ENCODE data around the gene VIP. TPM values are rescaled to one million over a fixed set of nuclear protein-coding genes. Genes with fewer than 3 reads are reported as not detected.

The VIP gene
- total RNA-seq, 1 donor from 2014 or later: not detected

DNA sequence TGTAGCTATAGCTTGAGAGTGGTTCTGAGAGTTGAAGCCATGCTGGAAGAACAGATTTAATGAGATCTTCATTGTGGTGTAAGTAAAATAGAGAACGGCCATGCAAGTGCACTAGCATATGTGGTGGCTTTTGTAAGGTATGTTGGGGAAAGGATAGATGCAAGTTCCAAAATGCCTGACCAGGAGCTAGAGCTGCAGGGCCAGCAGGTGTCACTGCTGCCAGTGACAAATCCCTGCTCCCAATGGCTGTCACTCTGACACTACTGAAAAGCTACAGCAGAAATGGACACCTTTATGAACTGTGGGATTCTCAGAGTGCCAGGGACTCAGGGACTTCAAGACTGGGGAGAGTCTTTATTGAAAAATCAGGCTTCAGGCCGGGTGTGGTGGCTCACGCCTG is 23.1 kb upstream of the VIP start:
- Histone ChIP-seq H3K4me1 (ENCODE audit: control insufficient read depth in 3 of 3, insufficient read depth in 3 of 3, low read length in 3 of 3) (no peaks in the 10 kb centered on the region), H3K9ac (ENCODE audit: low read depth in 1 of 3, low read length in 3 of 3) (no peak overlapping the region), H3K36me3 (ENCODE audit: control insufficient read depth in 3 of 3, insufficient read depth in 3 of 3, low read length in 3 of 3) (no peaks in the 10 kb centered on the region), H3K4me3 (ENCODE audit: low read length in 3 of 3) (no peak overlapping the region), H3K27me3 (ENCODE audit: control insufficient read depth in 3 of 3, insufficient read depth in 3 of 3, low read length in 3 of 3) (no peaks in the 10 kb centered on the region), H3K9me3 (ENCODE audit: control insufficient read depth in 3 of 3, low read length in 3 of 3) (peaks cover 0 to 2% (median 0%) of the 10 kb centered on the region in 3 donors), H3K27ac (ENCODE audit: low read depth, low read length) (no peak overlapping the region)

DNA sequence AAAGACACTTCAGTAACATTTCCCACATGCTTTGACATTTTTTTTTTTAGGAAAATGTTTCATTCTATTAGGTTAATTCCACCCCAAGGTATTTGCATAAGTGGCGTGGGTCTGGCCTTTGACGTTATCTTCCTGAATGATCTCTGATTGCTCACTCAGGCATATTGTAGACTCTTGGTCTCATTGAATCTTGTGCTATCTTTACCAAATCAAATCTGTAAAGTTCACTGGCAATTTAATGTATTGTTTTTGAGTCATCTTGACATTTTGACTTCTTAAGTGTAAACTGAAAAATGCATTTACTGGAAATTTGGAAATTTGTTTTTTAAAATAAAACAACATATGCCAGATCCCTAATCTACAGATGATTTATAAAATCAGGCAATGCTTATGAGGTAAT is 16.0 kb upstream of the VIP start:
- no peaks in the 10 kb centered on the region for H3K9me3 ChIP-seq (ENCODE audit: control insufficient read depth in 3 of 3, low read length in 3 of 3)
- no peak overlapping the region for H3K9ac ChIP-seq (ENCODE audit: low read depth in 1 of 3, low read length in 3 of 3)
- no peaks in the 10 kb centered on the region for H3K27me3 ChIP-seq (ENCODE audit: control insufficient read depth in 3 of 3, insufficient read depth in 3 of 3, low read length in 3 of 3)
- no peak overlapping the region for H3K4me3 ChIP-seq (ENCODE audit: low read length in 3 of 3)
- no peak overlapping the region for H3K27ac ChIP-seq (ENCODE audit: low read depth, low read length)
- H3K4me1 ChIP-seq (ENCODE audit: control insufficient read depth in 3 of 3, insufficient read depth in 3 of 3, low read length in 3 of 3): no peaks in the 10 kb centered on the region
- H3K36me3 ChIP-seq (ENCODE audit: control insufficient read depth in 3 of 3, insufficient read depth in 3 of 3, low read length in 3 of 3): no peaks in the 10 kb centered on the region

DNA sequence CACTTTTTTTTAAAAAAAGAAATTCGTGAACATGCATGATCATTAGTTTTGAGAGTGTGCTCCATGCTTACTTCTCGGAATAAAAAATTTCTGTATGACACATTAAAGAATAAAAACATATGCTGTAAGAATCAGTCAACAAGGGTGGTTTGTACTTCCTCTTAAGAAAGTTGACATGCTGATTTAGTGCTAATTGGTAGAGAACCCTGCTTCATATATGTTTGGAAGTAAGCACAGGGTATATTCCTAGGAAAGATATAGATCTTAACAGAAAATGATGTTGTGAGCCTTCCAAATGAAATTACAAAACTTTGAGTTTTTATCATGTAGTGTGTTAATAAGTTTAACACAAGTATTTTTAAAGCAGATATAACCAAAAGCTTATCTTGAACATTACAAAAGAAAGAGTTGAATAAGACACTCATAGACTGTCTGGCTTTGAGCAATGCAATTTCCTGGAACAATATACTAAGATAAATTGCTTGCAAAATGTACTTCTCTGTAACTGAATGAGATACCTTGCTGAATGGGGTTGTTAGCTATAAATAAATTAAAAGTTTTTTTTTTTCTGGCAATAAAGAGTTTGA is 13.8 kb upstream of the VIP start:
- Histone ChIP-seq H3K36me3 (ENCODE audit: control insufficient read depth in 3 of 3, insufficient read depth in 3 of 3, low read length in 3 of 3) (no peaks in the 10 kb centered on the region), H3K27ac (ENCODE audit: low read depth, low read length) (no peak overlapping the region), H3K9ac (ENCODE audit: low read depth in 1 of 3, low read length in 3 of 3) (no peak overlapping the region), H3K4me1 (ENCODE audit: control insufficient read depth in 3 of 3, insufficient read depth in 3 of 3, low read length in 3 of 3) (no peaks in the 10 kb centered on the region), H3K4me3 (ENCODE audit: low read length in 3 of 3) (no peak overlapping the region), H3K9me3 (ENCODE audit: control insufficient read depth in 3 of 3, low read length in 3 of 3) (no peaks in the 10 kb centered on the region), H3K27me3 (ENCODE audit: control insufficient read depth in 3 of 3, insufficient read depth in 3 of 3, low read length in 3 of 3) (no peaks in the 10 kb centered on the region)

DNA sequence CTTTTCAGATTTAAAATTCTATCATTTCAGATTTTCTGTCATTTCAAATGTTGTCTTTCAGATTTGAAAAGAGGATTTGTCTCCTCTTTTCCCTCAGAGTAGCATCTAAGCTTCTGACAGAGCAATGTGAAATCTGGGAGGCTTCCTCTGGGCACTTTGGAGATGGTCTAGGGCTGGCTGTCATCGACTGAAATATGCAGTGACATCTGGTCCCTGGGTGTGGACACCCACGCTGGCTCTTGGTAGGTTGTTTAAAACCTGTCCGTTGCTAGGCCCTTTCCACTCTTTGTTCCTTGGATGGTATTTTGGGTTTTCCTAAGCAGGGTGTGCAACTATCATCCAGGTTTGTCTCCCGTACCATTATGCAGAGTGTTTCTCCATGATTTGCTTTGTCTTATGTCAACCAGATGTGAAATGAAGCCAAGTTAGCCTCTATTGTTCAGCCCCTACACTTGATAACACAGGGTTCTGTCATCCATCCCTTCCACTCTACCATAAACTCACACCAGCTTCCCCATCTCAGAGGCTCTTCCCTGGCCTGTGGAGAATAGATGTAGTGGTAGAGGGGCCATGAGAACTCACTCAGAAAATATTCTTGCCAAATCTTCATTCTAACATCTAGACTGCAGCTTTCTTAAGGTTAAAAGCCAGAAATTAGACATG is 5.0 kb upstream of the VIP start:
- Histone ChIP-seq H3K36me3 (ENCODE audit: control insufficient read depth in 3 of 3, insufficient read depth in 3 of 3, low read length in 3 of 3) (no peaks in the 10 kb centered on the region), H3K4me3 (ENCODE audit: low read length in 3 of 3) (no peak overlapping the region), H3K27me3 (ENCODE audit: control insufficient read depth in 3 of 3, insufficient read depth in 3 of 3, low read length in 3 of 3) (no peaks in the 10 kb centered on the region), H3K9me3 (ENCODE audit: control insufficient read depth in 3 of 3, low read length in 3 of 3) (no peaks in the 10 kb centered on the region), H3K27ac (ENCODE audit: low read depth, low read length) (no peak overlapping the region), H3K4me1 (ENCODE audit: control insufficient read depth in 3 of 3, insufficient read depth in 3 of 3, low read length in 3 of 3) (no peaks in the 10 kb centered on the region), H3K9ac (ENCODE audit: low read depth in 1 of 3, low read length in 3 of 3) (no peak overlapping the region)

DNA sequence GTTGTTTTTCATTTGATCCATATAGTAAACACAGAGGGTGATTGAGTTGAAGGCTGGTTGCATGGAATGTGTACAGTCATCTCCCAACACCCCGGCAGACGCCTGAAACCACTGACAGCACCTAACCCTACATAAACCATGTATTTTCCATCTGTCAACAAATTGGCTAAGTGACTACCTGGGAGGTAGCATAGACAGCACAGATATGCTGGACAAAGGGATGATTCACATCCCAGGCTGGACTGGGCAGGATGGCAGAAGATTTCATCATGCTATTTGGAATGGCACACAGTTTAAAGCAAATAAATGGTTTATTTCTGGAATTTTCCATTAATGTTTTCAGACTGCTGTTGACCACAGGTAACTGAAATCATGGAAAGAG is 4.4 kb upstream of the VIP start:
- Histone ChIP-seq H3K4me1 (ENCODE audit: control insufficient read depth in 3 of 3, insufficient read depth in 3 of 3, low read length in 3 of 3) (no peaks in the 10 kb centered on the region), H3K9ac (ENCODE audit: low read depth in 1 of 3, low read length in 3 of 3) (no peak overlapping the region), H3K4me3 (ENCODE audit: low read length in 3 of 3) (no peak overlapping the region), H3K36me3 (ENCODE audit: control insufficient read depth in 3 of 3, insufficient read depth in 3 of 3, low read length in 3 of 3) (no peaks in the 10 kb centered on the region), H3K27me3 (ENCODE audit: control insufficient read depth in 3 of 3, insufficient read depth in 3 of 3, low read length in 3 of 3) (no peaks in the 10 kb centered on the region), H3K27ac (ENCODE audit: low read depth, low read length) (no peak overlapping the region), H3K9me3 (ENCODE audit: control insufficient read depth in 3 of 3, low read length in 3 of 3) (no peaks in the 10 kb centered on the region)

DNA sequence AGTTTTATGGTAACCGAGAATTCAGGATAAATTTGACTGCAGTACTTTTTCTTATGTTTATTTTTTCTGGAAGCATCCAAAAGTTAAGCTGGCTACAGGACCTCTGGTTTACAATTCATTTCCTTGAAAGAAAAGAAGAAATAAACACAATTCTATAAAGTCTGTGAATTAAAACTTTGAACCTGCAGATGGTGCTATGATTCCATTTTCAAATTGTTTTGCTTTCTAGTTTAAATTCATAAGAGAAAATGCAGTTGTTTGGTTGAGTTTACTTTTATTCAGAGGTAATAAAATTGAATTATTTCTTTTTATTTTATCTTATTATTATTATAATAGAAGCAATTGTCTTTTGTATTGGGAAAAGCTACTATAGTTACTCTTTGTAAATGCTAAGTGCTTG is 1.8 kb upstream of the VIP start:
- Histone ChIP-seq H3K27me3 (ENCODE audit: control insufficient read depth in 3 of 3, insufficient read depth in 3 of 3, low read length in 3 of 3) (no peaks in the 10 kb centered on the region), H3K9me3 (ENCODE audit: control insufficient read depth in 3 of 3, low read length in 3 of 3) (no peaks in the 10 kb centered on the region), H3K4me3 (ENCODE audit: low read length in 3 of 3) (no peak overlapping the region), H3K9ac (ENCODE audit: low read depth in 1 of 3, low read length in 3 of 3) (no peak overlapping the region), H3K27ac (ENCODE audit: low read depth, low read length) (no peak overlapping the region), H3K36me3 (ENCODE audit: control insufficient read depth in 3 of 3, insufficient read depth in 3 of 3, low read length in 3 of 3) (no peaks in the 10 kb centered on the region), H3K4me1 (ENCODE audit: control insufficient read depth in 3 of 3, insufficient read depth in 3 of 3, low read length in 3 of 3) (no peaks in the 10 kb centered on the region)

DNA sequence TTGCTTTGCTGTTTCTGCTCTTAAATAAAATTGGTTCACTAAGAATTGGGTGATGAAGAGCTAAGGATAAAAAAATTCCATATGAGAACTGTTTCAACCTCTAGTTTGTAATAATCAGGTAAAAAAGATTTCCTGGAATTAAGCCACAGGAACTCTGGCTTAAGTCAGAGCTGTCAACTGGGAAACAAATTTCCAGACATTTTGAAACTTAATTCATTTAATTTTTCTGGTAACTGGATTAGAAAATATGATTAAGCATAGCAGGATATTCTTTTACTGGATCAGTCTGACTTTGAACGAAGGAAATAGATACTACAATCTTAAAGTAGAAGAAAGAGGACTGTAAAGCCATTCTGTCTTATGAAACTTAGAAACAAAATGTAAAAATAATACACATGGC is 1.3 kb upstream of the VIP start:
- Histone ChIP-seq H3K9me3 (ENCODE audit: control insufficient read depth in 3 of 3, low read length in 3 of 3) (no peaks in the 10 kb centered on the region), H3K27me3 (ENCODE audit: control insufficient read depth in 3 of 3, insufficient read depth in 3 of 3, low read length in 3 of 3) (no peaks in the 10 kb centered on the region), H3K4me1 (ENCODE audit: control insufficient read depth in 3 of 3, insufficient read depth in 3 of 3, low read length in 3 of 3) (no peaks in the 10 kb centered on the region), H3K4me3 (ENCODE audit: low read length in 3 of 3) (no peak overlapping the region), H3K9ac (ENCODE audit: low read depth in 1 of 3, low read length in 3 of 3) (no peak overlapping the region), H3K27ac (ENCODE audit: low read depth, low read length) (no peak overlapping the region), H3K36me3 (ENCODE audit: control insufficient read depth in 3 of 3, insufficient read depth in 3 of 3, low read length in 3 of 3) (no peaks in the 10 kb centered on the region)

DNA sequence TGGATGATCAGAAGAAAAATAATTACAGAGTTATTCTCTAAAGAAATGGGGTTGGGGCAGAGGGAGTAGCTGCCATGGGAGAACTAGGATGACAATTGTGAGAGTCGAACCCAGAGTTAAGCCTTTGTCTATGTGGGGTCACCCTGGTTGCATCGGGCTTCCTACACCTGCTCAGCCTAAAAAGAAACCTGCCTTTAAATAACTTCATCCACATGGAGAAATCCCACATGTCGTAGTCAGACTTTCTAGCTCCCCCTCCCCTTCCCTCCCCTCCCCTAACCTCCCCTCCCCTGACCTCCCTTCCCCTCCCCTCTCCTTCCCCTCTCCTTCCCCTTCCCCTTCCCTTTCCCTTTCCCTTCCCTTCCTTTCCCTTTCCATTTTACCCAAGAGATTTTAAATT is 14.7 kb downstream of the VIP start:
- Histone ChIP-seq H3K27ac (ENCODE audit: low read depth, low read length) (no peak overlapping the region), H3K9ac (ENCODE audit: low read depth in 1 of 3, low read length in 3 of 3) (no peak overlapping the region), H3K27me3 (ENCODE audit: control insufficient read depth in 3 of 3, insufficient read depth in 3 of 3, low read length in 3 of 3) (no peaks in the 10 kb centered on the region), H3K4me3 (ENCODE audit: low read length in 3 of 3) (no peak overlapping the region), H3K36me3 (ENCODE audit: control insufficient read depth in 3 of 3, insufficient read depth in 3 of 3, low read length in 3 of 3) (no peaks in the 10 kb centered on the region), H3K4me1 (ENCODE audit: control insufficient read depth in 3 of 3, insufficient read depth in 3 of 3, low read length in 3 of 3) (no peaks in the 10 kb centered on the region), H3K9me3 (ENCODE audit: control insufficient read depth in 3 of 3, low read length in 3 of 3) (no peaks in the 10 kb centered on the region)

DNA sequence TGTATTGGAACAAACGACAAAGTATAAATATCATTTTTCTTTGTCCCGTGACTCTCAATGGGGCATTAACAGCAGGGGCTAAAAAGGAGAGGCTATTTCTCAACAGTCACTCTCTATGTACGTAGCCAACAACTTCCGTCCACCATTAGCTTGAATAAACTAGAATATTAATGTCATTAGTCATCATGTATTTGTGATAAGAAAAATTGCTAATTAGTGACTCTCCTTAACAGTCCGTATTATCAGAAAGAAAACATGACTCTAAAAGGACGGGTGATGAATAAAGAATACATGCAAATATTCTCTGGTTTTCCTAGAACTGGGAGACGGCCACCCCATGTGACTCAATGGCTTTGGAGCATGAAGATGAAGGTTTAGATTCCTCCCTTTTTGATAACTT is 18.6 kb downstream of the VIP start:
- no peaks in the 10 kb centered on the region for H3K9me3 ChIP-seq (ENCODE audit: control insufficient read depth in 3 of 3, low read length in 3 of 3)
- H3K4me3 ChIP-seq (ENCODE audit: low read length in 3 of 3): no peak overlapping the region
- H3K27ac ChIP-seq (ENCODE audit: low read depth, low read length): no peak overlapping the region
- H3K4me1 ChIP-seq (ENCODE audit: control insufficient read depth in 3 of 3, insufficient read depth in 3 of 3, low read length in 3 of 3): no peaks in the 10 kb centered on the region
- no peaks in the 10 kb centered on the region for H3K36me3 ChIP-seq (ENCODE audit: control insufficient read depth in 3 of 3, insufficient read depth in 3 of 3, low read length in 3 of 3)
- H3K27me3 ChIP-seq (ENCODE audit: control insufficient read depth in 3 of 3, insufficient read depth in 3 of 3, low read length in 3 of 3): no peaks in the 10 kb centered on the region
- no peak overlapping the region for H3K9ac ChIP-seq (ENCODE audit: low read depth in 1 of 3, low read length in 3 of 3)

DNA sequence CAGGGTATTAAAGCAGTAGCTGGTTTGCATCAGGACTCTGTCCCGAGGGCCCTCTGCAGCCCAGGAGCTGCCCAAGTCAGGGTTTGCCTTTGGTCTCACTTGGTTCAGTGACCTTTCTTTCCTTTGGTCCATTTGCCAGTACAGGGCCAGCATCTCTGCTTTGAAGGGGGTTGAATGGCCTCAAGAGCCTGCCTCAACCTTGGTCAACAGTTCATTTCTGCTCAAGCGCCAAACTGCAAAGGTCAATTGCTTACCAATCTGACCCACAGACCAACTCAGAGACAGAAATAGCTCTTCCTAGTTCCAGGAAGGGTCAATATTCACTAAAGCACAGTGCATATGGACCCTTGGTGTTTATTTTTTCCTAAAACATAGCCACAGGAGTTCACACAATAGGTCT is 19.4 kb downstream of the VIP start:
- no peak overlapping the region for H3K4me3 ChIP-seq (ENCODE audit: low read length in 3 of 3)
- H3K9me3 ChIP-seq (ENCODE audit: control insufficient read depth in 3 of 3, low read length in 3 of 3): no peaks in the 10 kb centered on the region
- H3K4me1 ChIP-seq (ENCODE audit: control insufficient read depth in 3 of 3, insufficient read depth in 3 of 3, low read length in 3 of 3): no peaks in the 10 kb centered on the region
- H3K36me3 ChIP-seq (ENCODE audit: control insufficient read depth in 3 of 3, insufficient read depth in 3 of 3, low read length in 3 of 3): no peaks in the 10 kb centered on the region
- no peak overlapping the region for H3K9ac ChIP-seq (ENCODE audit: low read depth in 1 of 3, low read length in 3 of 3)
- no peak overlapping the region for H3K27ac ChIP-seq (ENCODE audit: low read depth, low read length)
- no peaks in the 10 kb centered on the region for H3K27me3 ChIP-seq (ENCODE audit: control insufficient read depth in 3 of 3, insufficient read depth in 3 of 3, low read length in 3 of 3)
